ENCODE data around the gene RNF212.

The RNF212 gene

DNA sequence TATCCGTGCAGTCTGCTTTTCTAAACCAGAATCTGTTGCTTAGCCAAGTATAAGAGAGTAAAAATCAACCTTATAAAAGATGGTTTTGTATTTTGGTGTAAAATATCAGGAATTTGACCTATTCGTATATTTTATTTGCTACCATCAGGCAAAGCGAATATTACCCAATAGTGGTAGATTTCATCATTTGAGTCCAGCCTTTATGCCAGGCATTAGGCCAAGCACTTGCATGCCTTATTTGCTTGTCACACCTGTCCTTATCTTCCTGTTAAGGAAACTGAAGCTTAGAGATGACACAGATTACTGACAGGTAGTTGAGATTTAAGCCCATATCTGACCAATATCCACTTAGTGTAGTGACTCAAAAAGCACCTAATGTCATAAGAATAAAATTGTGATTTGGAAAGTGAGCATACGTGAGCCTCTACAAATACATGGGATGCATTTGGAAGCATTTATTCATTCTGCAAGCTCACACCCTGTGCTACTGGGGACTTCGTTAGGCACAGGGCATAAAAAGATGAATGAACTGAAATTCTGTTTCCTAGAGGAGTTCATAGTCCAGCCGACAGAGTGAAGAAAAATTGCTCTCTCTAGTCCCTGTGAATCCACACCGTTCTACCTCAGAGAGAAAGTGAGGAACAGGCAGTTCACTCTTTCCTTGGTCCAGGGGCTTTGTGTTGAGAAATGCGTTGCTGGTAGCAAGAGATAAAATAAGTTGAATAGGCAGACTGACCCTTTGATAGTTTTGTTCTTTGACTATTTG, 2.3 kb upstream of the RNF212 start:
- no peak for DNase-seq

DNA sequence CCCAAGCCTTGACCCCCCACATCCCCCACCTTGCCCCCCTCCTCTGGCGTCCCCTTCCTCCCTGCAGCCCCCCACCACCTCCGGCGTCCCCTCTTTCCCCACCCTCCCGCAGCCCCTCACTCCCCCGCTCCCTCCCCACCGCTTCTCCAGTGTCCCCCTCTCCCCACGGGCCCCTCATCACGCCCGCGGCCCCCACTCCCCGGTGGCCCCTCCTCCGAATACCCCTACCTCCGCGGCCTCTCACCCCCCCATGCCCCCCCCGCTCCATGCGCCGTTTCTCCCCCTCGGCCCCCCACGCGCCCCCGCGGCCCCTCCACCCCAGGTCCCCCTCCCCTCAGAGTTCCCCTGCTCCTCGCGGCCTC, 562 bp downstream of the RNF212 start:
- no peak for DNase-seq

- no peak for DNase-seq
Measured at GRCh38 chr4:1112174-1112820, 1.1 kb downstream of the RNF212 start.

DNA sequence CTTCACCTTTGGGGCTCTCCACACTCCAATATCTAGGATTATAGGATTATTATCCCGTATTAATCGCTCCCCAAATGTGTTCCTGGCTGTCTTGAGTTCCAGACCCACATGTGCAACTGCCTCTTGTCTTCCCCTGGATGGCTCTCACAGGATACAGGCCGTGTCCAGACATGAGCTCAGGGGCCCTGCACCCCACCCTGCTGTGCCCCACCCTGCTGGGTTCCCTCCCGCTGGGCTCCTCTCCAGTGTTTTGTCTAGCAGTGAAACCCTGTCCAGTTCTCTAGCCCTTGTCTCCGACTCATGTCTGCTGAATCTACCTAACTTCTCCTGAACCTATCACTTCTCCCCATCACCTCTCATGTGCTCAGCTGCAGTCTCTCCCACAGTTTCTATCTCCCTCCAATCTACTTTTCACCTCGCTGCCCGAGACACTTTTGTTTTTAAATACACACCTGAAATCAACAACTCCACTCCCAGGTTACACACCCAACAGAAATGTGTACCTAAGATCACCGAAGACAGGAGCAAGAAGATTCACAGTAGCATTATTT, 2.0 kb downstream of the RNF212 start:
- no peak for DNase-seq

DNA sequence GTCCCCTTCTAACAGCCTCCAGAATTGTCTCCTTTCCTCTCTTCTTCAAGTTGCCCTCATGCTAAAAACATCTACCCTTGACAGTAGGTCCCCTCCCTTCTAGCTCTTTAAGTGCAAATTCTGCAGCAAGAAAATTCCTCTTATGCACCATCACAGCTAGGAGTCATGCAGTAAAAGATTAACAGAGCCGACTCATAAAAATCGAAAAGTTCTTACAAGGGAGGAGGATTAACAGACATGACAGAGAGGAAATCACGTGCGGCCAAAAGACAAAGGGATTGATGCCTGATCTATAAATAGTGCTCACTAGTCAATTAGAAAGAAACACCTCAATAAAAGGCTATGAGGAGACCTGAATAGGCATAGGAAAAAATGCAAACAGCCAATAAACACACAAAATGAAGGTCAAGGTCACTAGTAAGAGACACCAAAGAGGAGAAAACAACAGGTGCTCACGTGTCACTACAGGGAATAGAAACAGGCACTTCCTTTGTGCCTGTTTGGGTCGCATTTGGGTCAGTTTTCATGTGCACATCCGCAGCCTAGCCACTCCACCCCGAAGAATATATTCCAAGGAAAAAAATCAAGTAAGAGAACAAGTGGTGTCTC, 3.4 kb downstream of the RNF212 start:
- DNase-seq: no peak

DNA sequence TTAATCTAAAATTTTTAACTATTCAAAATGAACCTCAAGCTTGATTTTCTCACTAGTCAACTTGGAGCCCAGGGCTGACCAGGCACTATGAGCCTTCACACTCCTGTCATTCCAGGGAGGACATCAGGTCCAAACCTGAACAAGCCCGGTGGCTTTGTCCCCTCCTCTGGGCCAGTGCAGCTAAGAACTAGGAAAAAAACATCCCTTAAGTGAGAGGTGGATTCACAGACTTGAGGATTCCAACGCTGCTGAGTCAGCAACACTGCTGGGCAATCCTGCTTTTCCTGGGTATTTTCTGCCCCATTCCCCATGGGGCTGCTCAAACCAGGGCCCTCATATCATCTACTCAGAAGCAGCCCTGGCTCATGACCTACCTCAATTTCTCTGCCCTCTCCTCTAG, 4.0 kb downstream of the RNF212 start:
- no peak for DNase-seq

GRCh38 chr4:1105662-1106061, 7.7 kb downstream of the RNF212 start:
- no peak for DNase-seq

DNA sequence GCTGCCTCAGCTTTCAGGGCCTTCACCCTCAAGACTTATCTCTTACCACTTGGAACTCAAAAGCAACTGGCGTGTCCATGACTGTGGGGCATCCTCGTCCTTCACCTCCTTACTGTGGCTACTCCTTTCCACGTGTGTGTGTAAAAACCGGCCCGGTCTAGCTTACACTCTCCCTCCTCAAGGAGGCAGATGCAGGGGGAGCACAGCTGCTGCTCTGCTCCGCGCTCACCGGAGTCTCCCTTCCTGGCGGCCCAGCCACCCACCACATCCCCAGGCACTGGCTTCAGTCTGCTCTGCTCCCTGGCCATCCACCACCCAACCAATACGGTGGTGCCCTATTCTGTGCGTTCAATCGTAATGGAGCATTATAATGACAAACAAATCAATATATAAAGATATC, 8.3 kb downstream of the RNF212 start:
- no peak for DNase-seq

GRCh38 chr4:1104647-1105046, 8.7 kb downstream of the RNF212 start:
- DNase-seq: no peak

DNA sequence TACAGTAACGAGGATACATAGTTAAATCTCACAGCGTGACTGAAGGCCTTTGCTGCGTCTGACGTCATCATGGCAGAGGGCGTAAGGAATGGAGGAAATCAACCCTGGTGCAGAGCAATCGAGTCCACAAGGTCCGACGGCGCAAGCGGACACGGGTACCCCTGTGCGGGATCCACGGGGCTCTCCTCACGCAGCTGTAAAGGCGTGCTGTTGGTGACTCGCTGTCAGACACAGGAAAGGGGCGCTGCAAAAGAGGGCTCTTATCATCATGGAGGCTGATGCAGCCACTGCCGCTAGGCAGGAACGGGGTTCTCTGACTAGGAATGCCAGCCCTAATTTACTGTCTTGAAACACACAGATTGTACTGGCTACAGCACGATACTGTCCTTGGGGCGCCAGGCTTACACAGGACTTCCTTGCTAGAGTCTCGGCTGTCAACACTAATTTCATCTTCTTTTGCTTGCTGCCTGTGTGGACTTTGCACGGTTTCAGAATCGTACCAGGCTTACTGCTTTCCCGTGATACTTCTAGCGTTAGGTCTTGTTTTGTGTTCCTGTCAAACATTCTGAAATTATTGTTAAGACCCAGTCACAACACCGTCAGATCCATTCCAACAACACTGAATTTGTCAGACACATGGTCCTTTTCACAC, 13.6 kb downstream of the RNF212 start:
- no peak for DNase-seq

DNA sequence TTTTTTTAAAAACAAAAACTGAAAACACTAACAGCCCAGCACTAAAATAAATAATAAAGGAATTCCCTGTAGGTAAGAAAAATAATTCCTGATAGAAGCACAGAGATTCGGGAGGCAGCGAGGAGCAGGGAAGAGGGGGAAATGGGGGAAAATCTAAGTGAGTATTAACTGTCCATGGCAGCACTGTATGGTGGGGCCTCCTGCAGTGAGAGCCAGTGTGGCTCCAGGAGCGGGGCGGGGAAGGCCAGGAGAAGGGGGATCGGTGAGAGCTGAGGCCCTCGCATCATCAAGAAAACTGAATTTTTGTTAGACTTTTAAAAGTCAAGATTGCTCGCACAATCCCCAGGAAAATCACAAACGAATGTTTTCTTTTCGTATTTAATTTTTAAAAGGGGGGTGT, 14.1 kb downstream of the RNF212 start:
- no peak for DNase-seq

GRCh38 chr4:1098311-1098925, 14.9 kb downstream of the RNF212 start:
- DNase-seq: no peak

DNA sequence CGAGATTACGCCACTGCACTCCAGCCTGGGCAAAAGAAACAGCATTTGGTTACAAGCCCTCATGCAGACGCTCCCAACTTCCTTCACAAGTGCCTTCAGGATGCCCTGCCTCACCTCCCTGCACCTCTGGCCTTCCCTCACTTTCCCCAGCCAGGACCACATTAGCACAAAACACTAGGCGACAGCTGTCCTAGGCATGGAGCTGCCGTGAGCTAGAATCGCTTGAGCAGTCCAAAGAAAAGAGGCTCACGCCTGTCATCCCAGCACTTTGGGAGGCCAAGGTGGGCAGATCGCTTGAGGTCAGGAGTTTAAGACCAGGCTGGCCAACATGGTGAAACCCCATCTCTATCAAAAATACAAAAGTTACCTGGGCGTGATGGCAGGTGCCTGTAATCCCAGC, 15.8 kb downstream of the RNF212 start:
- DNase-seq: no peak

DNA sequence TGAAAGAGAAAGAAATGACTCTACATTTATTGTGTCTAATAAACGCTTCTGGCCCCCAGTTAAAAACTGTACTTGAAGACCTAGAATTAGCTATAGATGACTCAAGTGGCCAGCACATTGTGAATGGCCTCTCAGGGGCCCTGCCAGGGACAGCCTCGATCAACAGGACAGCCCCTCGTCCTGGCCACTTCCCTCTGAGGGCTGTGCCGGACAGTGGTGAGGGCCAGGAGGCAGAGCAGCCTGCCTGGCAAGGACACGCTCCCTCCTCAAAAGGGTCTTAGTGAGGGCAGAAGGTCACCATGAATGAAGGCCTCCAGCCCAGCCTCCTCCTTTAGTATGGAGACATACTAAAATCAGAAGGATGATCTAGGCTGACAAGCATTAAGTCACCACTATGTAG, 16.5 kb downstream of the RNF212 start:
- no peak for DNase-seq

DNA sequence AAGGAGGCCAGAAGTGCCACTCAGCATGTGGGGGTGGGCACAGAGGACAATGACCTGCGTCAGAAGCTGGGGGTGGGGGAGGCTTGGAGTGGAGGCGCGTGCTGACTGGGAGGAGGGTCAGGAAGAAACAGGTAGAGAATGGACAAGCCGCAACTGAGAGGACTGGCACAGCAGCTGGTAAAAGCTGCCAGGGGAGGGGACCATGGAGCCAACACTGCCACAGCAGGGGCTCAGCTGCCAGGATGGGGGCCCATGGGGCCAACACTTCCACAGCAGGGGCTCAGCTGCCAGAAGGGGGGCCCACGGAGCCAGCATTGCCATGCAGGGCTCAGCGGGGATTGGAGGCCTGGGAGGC, 19.1 kb downstream of the RNF212 start:
- DNase-seq: no peak

- DNase-seq: no peak
Measured at GRCh38 chr4:1093391-1094335, 19.7 kb downstream of the RNF212 start.

GRCh38 chr4:1092983-1093361, 20.4 kb downstream of the RNF212 start:
- DNase-seq: no peak

GRCh38 chr4:1092026-1092982, 21.1 kb downstream of the RNF212 start:
- no peak for DNase-seq

GRCh38 chr4:1091561-1091995, 21.8 kb downstream of the RNF212 start:
- no peak for DNase-seq
